Stimulated activated CD4-positive, alpha-beta T cell treated with anti-CD3 and anti-CD28 coated beads, Interleukin-1b, Interleukin-23, amount 100 ng/mL, for 4 hours (primary cell): Measurements from ENCODE around the gene GTF3C6.
"Not testable (repeated sequence)": the region's sequence is repeated elsewhere in the genome, so short reads cannot be mapped to it uniquely, and the experiment has no call there.

Experiments used
- DNase-seq, 2 donors: peaks; one replicate each; pipeline ENCODE4 v3.0.0-alpha.2; 2020; ENCODE audit warnings: low read depth in 2 of 2

The GTF3C6 gene

GRCh38 chr6:110979565-110980101 is 21.1 kb downstream of the GTF3C6 start:
- no peak for DNase-seq

- no peak for DNase-seq
These were observed 21.7 kb downstream of the GTF3C6 start for GRCh38 chr6:110980227-110980626.

- no peak for DNase-seq
These were observed 22.1 kb downstream of the GTF3C6 start for GRCh38 chr6:110980648-110981047.

- no peak for DNase-seq
These were observed 22.7 kb downstream of the GTF3C6 start for GRCh38 chr6:110981202-110981600.

- DNase-seq: no peak
These were observed 32.5 kb downstream of the GTF3C6 start for GRCh38 chr6:110990840-110991576.

GRCh38 chr6:110996691-110997090 is 38.2 kb downstream of the GTF3C6 start:
- DNase-seq: no peak

- no peak for DNase-seq
These were observed 41.2 kb downstream of the GTF3C6 start for GRCh38 chr6:110999634-111000270.

- DNase-seq: no peak
These were observed 43.8 kb downstream of the GTF3C6 start for GRCh38 chr6:111002350-111002749.

GRCh38 chr6:111011360-111012142 is 53.0 kb downstream of the GTF3C6 start:
- DNase-seq: no peak

GRCh38 chr6:111012143-111012452 is 53.6 kb downstream of the GTF3C6 start:
- DNase-seq: no peak

- not testable (repeated sequence) for DNase-seq
These were observed 54.0 kb downstream of the GTF3C6 start for GRCh38 chr6:111012520-111012919.

GRCh38 chr6:111013144-111013915 is 54.8 kb downstream of the GTF3C6 start:
- DNase-seq: no peak

GRCh38 chr6:111015389-111016124 is 57.1 kb downstream of the GTF3C6 start:
- no peak for DNase-seq

- DNase-seq: not testable (repeated sequence)
These were observed 58.7 kb downstream of the GTF3C6 start for GRCh38 chr6:111017241-111017640.
